GM23248 (cell line): ENCODE data around the gene MIER2. TPM values are rescaled to one million over a fixed set of nuclear protein-coding genes. Genes with fewer than 3 reads are reported as not detected.

Source experiments
- DNase-seq: peaks from one replicate; pipeline ENCODE4 v3.0.0-alpha.2; 2015
- H2AFZ ChIP-seq: fragments of 200-600 bp; sonication (generic); 2 replicates; pipeline ENCODE4 v1.6.1; 2016; ENCODE audit warnings: antibody characterized with exemption
- H3F3A ChIP-seq: fragments of 200-600 bp; sonication (generic); 2 replicates; pipeline ENCODE4 v1.6.1; 2016; ENCODE audit warnings: mild to moderate bottlenecking, antibody characterized with exemption, mixed run types; ENCODE audit not compliant: insufficient read depth
- H3K27ac ChIP-seq: fragments of 200-600 bp; sonication (generic); 2 replicates; pipeline ENCODE4 v1.5.1; 2016; ENCODE audit warnings: mild to moderate bottlenecking
- H3K27me3 ChIP-seq: fragments of 200-600 bp; sonication (generic); replicated peaks from 2 replicates; pipeline ENCODE4 v1.6.1; 2016; ENCODE audit warnings: mild to moderate bottlenecking; ENCODE audit not compliant: insufficient read depth
- H3K36me3 ChIP-seq: fragments of 200-600 bp; sonication (generic); 2 replicates; pipeline ENCODE4 v1.6.1; 2016; ENCODE audit warnings: low read depth, mild to moderate bottlenecking
- H3K4me1 ChIP-seq: fragments of 200-600 bp; sonication (generic); 2 replicates; pipeline ENCODE4 v1.6.1; 2016; ENCODE audit warnings: mild to moderate bottlenecking; ENCODE audit not compliant: insufficient read depth
- H3K4me2 ChIP-seq: fragments of 200-600 bp; sonication (generic); one replicate; pipeline ENCODE4 v1.6.1; 2016; ENCODE audit warnings: mild to moderate bottlenecking; ENCODE audit not compliant: unreplicated experiment
- H3K4me3 ChIP-seq: fragments of 200-600 bp; sonication (generic); 2 replicates; pipeline ENCODE4 v1.5.1; 2016; ENCODE audit warnings: mild to moderate bottlenecking
- H3K79me2 ChIP-seq: fragments of 200-600 bp; sonication (generic); 2 replicates; pipeline ENCODE4 v1.6.1; 2016; ENCODE audit warnings: mild to moderate bottlenecking; ENCODE audit not compliant: insufficient read depth
- H3K9ac ChIP-seq: fragments of 200-600 bp; sonication (generic); 2 replicates; pipeline ENCODE4 v1.6.1; 2016; ENCODE audit warnings: mild to moderate bottlenecking
- H3K9me2 ChIP-seq: fragments of 200-600 bp; sonication (generic); 2 replicates; pipeline ENCODE4 v1.6.1; 2016; ENCODE audit warnings: mixed run types, mild to moderate bottlenecking, moderate library complexity; ENCODE audit not compliant: insufficient read depth
- H3K9me3 ChIP-seq: fragments of 200-600 bp; sonication (generic); one replicate; pipeline ENCODE4 v1.6.1; 2017; ENCODE audit warnings: low read depth
- H4K20me1 ChIP-seq: fragments of 200-600 bp; sonication (generic); 2 replicates; pipeline ENCODE4 v1.6.0; 2016; ENCODE audit not compliant: insufficient read depth
- EZH2 ChIP-seq: fragments of 200-600 bp; sonication (generic); IDR thresholded peaks from 2 replicates; pipeline ENCODE4 v1.6.1; 2018; ENCODE audit warnings: antibody characterized with exemption, mild to moderate bottlenecking; ENCODE audit not compliant: insufficient read depth, poor library complexity, severe bottlenecking
- EZH2phosphoT487 ChIP-seq: fragments of 200-600 bp; sonication (generic); IDR thresholded peaks from 2 replicates; pipeline ENCODE4 v1.6.1; 2018; ENCODE audit warnings: antibody characterized with exemption, moderate library complexity, mild to moderate bottlenecking, low read depth; ENCODE audit not compliant: insufficient read depth
- WGBS, 2 experiments: methylation state at CpG; one replicate each; pipeline ENCODE4 v1.1.6; 2015 to 2017; ENCODE audit warnings: low lambda C conversion rate in 2 of 2, low coverage in 1 of 2; ENCODE audit errors: missing lambda C conversion rate in 2 of 2; 5-methylcytosine and 5-hydroxymethylcytosine counted together
- in situ Hi-C: fragments of 300-500 bp; cut with MboI; formaldehyde crosslinking; loops from 2 replicates; pipeline ENCODE4 v1.15.0; 2020
- polyA plus RNA-seq: library from polyadenylated mRNA; unstranded; fragments of >200 nt; fragmentation: Nextera tagmentation; extraction: Ambion mirVana; gene quantifications from 2 replicates; pipeline ENCODE4 v1.2.1, GENCODE V29; 2016
- total RNA-seq: library from RNA; depleted of rRNA; stranded (reverse); fragments of >200 nt; shearing (Covaris generic); gene quantifications from 2 replicates; pipeline ENCODE4 v1.2.3, GENCODE V29; 2014

The MIER2 gene
- total and polyA plus RNA-seq, 2 experiments from 2014 or later, result 11.8 to 30.7 TPM

DNA sequence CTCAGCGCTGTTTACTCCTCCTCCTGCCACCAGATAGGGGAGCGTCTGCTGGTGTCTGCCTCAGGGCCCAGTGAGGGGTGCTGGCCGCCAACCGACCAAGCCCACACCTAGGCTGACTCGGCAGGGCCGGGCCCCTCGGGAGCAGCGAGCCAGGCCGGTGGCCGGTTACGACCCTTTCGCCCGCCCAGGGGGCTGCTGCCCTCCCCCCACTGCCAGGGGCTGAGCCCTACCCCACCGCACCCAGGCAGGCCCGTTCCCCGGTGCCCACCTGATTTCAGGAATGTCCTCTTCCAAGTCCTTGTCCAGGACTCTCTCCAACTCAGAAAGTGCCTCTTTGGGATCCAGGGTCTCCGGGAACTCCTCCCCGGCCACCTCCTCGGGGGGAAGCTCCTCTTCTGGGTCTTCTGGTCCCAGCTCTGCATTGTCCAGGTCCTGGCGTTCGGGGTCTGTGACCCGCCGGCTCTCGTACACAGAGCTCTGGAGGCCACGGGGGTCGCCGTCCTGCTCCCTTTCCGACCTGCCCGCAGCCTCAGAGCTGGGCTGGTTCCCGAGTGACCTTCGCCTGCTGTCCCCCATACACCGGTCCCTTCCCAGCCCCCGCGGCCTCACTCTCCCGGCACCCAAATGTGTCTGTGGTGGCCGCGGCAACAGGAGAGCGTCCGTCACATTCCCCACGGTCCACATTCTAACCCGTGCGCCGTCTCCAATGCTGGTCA, 31.0 kb upstream of the MIER2 start:
- Histone ChIP-seq H3K9me2 (no peaks in the 10 kb centered on the region), H3K27me3 (peaks cover 53% of the 10 kb centered on the region), H3K27ac (no peak overlapping the region), H3K4me1 (no peaks in the 10 kb centered on the region; the same call in 1 of the 2 replicates), H2AFZ (no peak overlapping the region), H4K20me1 (no peaks in the 10 kb centered on the region), H3F3A (no peaks in the 10 kb centered on the region), H3K9ac (no peak overlapping the region), H3K36me3 (no peaks in the 10 kb centered on the region), H3K79me2 (no peaks in the 10 kb centered on the region), H3K4me3 (no peak overlapping the region), H3K4me2 (no peak overlapping the region), H3K9me3 (no peaks in the 10 kb centered on the region)
- in situ Hi-C loops, result no loop called here
- 61 to 66% methylated on average over 38 to 43 of the region's 43 CpGs for WGBS, 2 experiments
- TF ChIP-seq EZH2 (no peak), EZH2phosphoT487 (no peak)
- no peak for DNase-seq

DNA sequence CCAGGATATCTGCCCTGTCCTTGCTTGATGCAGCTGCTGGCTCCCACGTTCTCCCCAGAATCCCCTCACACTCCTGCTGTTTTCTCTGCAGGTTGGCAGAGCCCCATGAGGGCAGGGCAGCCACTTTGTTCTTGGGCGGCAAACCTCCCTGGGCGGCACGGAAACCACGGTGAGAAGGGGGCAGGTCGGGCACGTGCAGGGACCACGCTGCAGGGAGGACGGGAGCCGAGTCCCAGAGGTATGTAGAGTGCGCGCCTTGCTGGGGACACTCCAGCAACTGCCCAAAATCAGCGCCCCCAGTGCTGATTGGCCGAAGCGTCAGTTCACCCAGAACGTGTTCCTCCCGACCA, 30.3 kb upstream of the MIER2 start:
- Histone ChIP-seq H4K20me1 (no peaks in the 10 kb centered on the region), H3K36me3 (no peaks in the 10 kb centered on the region), H3K27ac (no peak overlapping the region), H2AFZ (no peak overlapping the region), H3K9ac (no peak overlapping the region), H3K9me2 (no peaks in the 10 kb centered on the region), H3K9me3 (no peaks in the 10 kb centered on the region), H3K4me1 (no peaks in the 10 kb centered on the region; the same call in 1 of the 2 replicates), H3K4me3 (no peak overlapping the region), H3K79me2 (no peaks in the 10 kb centered on the region), H3F3A (no peaks in the 10 kb centered on the region), H3K27me3 (peaks cover 54% of the 10 kb centered on the region), H3K4me2 (no peak overlapping the region)
- no peak for TF ChIP-seq EZH2phosphoT487
- TF ChIP-seq EZH2, result no peak
- DNase-seq, result no peak
- in situ Hi-C loops, result no loop called here
- WGBS, 2 experiments, result 64 to 67% methylated on average over 17 of the region's 17 CpGs

DNA sequence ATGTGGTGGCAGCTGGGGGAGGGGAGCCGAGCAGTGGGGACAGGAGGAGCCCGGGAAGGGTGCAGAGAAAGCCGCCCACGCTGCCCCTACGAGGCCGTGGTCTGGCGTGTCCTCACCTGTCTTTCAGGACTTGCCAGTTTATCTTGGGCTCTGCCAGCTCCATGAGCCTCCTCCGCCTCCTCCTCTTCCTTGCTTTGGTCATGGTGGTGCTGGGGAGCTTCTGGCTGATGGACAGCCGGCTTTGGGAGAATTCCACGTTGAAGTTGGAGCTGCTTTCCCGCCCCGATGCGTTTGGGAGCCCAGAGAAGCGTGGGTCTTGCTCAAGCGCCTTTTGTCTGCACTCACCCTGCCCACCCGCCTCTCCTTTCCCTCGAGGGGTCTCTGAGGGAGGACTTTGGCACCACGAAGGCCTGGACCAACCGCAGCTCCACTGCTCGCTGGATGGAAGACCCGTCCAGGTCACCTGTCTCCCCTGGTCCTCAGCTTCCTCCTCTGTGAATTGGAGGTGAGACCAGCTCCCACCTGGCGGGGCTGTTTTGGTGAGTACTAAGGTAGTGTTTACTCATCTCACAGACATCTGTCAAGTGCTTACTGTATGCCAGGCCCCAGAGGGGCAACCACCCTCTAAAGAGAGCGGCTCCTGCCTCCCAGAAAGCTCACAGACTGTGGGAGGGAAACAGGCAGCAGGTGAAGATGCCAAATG, 29.7 kb upstream of the MIER2 start:
- in situ Hi-C loops, result no loop called here
- no peak for DNase-seq
- Histone ChIP-seq H3K27ac (no peak overlapping the region), H3K4me1 (no peaks in the 10 kb centered on the region; the same call in 1 of the 2 replicates), H3K9me2 (no peaks in the 10 kb centered on the region), H3K79me2 (no peaks in the 10 kb centered on the region), H3K4me3 (no peak overlapping the region), H3K36me3 (no peaks in the 10 kb centered on the region), H2AFZ (no peak overlapping the region), H3K4me2 (no peak overlapping the region), H3K9ac (no peak overlapping the region), H3K27me3 (peaks cover 54% of the 10 kb centered on the region), H4K20me1 (no peaks in the 10 kb centered on the region), H3F3A (no peaks in the 10 kb centered on the region), H3K9me3 (no peaks in the 10 kb centered on the region)
- 54 to 60% methylated on average over 22 to 23 of the region's 23 CpGs for WGBS, 2 experiments
- TF ChIP-seq EZH2 (no peak), EZH2phosphoT487 (no peak)

DNA sequence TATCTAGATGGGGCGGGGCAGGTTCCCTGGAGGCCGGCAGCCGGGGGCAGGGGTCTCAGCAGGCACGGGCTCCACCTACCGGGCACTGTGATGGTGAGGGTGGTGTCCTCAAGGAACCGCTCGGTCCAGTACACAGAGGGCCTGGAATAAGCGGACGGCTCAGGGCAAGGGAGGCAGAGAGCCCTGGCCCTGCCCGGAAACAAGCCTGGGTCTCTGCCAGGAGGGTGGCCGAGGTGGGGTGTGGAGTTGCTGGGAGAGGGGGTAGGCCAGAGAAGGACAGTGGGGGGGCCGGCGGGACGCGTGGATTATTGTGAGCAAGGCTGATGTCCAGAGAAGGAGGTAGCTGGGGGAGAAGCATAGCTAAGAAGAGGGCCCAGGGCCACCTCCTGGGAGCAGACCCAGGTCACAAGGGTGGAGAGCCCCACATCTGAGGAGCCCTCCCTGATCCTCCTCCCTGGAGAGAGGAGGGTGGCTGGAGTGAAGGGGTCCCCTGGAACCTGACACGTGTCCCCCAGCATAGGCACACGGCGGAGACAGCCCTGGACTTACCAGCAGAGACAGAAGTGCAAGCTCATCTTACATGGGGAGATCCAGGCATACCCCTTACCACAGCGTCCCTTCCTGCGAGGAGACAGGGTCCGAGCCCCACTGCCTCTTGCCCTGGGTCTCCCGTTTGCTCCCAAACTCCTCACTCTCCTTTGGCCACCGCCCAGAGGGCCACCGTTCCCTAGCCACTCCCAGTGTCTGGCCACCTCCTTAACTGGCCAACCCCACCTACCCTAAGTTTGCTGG, 29.0 kb upstream of the MIER2 start:
- no peak for TF ChIP-seq EZH2phosphoT487
- TF ChIP-seq EZH2, result no peak
- H3K4me1 ChIP-seq, result no peaks in the 10 kb centered on the region; the same call in 1 of the 2 replicates
- no peak overlapping the region for H3K4me3 ChIP-seq
- no peak overlapping the region for H3K9ac ChIP-seq
- H3K79me2 ChIP-seq, result no peaks in the 10 kb centered on the region
- H3K9me3 ChIP-seq, result no peaks in the 10 kb centered on the region
- peaks cover 54% of the 10 kb centered on the region for H3K27me3 ChIP-seq
- H2AFZ ChIP-seq, result no peak overlapping the region
- 64 to 71% methylated on average over 22 to 24 of the region's 24 CpGs for WGBS, 2 experiments
- H3F3A ChIP-seq, result no peaks in the 10 kb centered on the region
- DNase-seq, result no peak
- no peaks in the 10 kb centered on the region for H3K9me2 ChIP-seq
- in situ Hi-C loops, result no loop called here
- H3K4me2 ChIP-seq, result no peak overlapping the region
- no peaks in the 10 kb centered on the region for H3K36me3 ChIP-seq
- H4K20me1 ChIP-seq, result no peaks in the 10 kb centered on the region
- H3K27ac ChIP-seq, result no peak overlapping the region
